ENCODE measurements around the gene BICDL2. TPM values are rescaled to one million over a fixed set of nuclear protein-coding genes. Genes with fewer than 3 reads are reported as not detected.

The BICDL2 gene
- total and polyA plus RNA-seq, 9 of the 15 experiments (the other 6 are each of a cell fraction or from before 2014, with no cell fraction given), result 0.09 to 0.28 (median 0.09) TPM; not detected in 6

DNA sequence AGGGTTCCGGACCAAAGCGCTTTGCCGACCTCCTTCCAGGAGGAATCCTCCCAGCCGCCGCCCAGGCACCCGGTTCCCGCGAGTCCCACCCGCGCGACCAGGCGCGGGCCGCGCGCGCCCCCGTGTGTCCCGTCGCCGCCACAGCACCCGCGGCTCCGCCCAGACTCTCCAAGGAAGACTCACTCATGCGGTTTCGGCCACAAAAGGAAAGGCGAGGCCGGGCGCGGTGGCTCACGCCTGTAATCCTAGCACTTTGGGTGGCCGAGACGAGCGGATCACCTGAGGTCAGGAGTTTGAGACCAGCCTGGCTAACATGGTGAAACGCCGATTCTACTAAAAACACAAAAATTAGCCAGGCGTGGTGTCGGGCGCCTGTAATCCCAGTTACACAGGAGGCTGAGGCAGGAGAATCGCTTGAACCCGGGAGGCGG lies 53.0 kb downstream of the BICDL2 start (continued):
- 0 out of 2 replicates have a peak, but pooled peaks have one; percentile 18 for TF ChIP-seq ZNF766 (CRISPR knock-in tag; conservative IDR thresholded peaks at IDR 0.05)
- TF ChIP-seq PCBP1 (IDR thresholded peaks at IDR 0.05; ENCODE audit: low read depth, low read length, poor library complexity, severe bottlenecking), result no peak
- no peak for TF ChIP-seq U2AF1 (optimal IDR thresholded peaks at IDR 0.05; ENCODE audit: low read depth, low read length)
- no peak for TF ChIP-seq CREB3L1 (IDR thresholded peaks at IDR 0.05; ENCODE audit: borderline replicate concordance, low read depth)
- TF ChIP-seq CBX5 (IDR thresholded peaks at IDR 0.05; ENCODE audit: borderline replicate concordance, low read depth), result no peak
- TF ChIP-seq ZNF408 (CRISPR knock-in tag; IDR thresholded peaks at IDR 0.05; ENCODE audit: low read depth), result no peak
- TF ChIP-seq NFIC (IDR thresholded peaks at IDR 0.05), result no peak
- TF ChIP-seq, protein P1, sequence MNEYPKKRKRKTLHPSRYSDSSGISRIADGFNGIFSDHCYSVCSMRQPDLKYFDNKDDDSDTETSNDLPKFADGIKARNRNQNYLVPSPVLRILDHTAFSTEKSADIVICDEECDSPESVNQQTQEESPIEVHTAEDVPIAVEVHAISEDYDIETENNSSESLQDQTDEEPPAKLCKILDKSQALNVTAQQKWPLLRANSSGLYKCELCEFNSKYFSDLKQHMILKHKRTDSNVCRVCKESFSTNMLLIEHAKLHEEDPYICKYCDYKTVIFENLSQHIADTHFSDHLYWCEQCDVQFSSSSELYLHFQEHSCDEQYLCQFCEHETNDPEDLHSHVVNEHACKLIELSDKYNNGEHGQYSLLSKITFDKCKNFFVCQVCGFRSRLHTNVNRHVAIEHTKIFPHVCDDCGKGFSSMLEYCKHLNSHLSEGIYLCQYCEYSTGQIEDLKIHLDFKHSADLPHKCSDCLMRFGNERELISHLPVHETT (CRISPR knock-in tag; conservative IDR thresholded peaks at IDR 0.05 in 1 of 2, IDR thresholded peaks at IDR 0.05 in 1 of 2), result 0 out of 4 replicates have a peak, but pooled peaks of 1 of the 2 experiments have one; percentile 25
- 0 out of 2 replicates have a peak, but pooled peaks have one; percentile 41 for TF ChIP-seq RNF2 (IDR thresholded peaks at IDR 0.05)
- TF ChIP-seq TARDBP (IDR thresholded peaks at IDR 0.05), result no peak
- no peak for TF ChIP-seq MAFG (tag; conservative IDR thresholded peaks at IDR 0.05)
- TF ChIP-seq TCF7L2 (IDR thresholded peaks at IDR 0.05; ENCODE audit: low read depth, low read length), result no peak
- TF ChIP-seq E2F3 (CRISPR knock-in tag; IDR thresholded peaks at IDR 0.05), result no peak
- TF ChIP-seq ASH1L (IDR thresholded peaks at IDR 0.05; ENCODE audit: borderline replicate concordance, low read depth, partially characterized antibody), result no peak
- TF ChIP-seq, protein P2, sequence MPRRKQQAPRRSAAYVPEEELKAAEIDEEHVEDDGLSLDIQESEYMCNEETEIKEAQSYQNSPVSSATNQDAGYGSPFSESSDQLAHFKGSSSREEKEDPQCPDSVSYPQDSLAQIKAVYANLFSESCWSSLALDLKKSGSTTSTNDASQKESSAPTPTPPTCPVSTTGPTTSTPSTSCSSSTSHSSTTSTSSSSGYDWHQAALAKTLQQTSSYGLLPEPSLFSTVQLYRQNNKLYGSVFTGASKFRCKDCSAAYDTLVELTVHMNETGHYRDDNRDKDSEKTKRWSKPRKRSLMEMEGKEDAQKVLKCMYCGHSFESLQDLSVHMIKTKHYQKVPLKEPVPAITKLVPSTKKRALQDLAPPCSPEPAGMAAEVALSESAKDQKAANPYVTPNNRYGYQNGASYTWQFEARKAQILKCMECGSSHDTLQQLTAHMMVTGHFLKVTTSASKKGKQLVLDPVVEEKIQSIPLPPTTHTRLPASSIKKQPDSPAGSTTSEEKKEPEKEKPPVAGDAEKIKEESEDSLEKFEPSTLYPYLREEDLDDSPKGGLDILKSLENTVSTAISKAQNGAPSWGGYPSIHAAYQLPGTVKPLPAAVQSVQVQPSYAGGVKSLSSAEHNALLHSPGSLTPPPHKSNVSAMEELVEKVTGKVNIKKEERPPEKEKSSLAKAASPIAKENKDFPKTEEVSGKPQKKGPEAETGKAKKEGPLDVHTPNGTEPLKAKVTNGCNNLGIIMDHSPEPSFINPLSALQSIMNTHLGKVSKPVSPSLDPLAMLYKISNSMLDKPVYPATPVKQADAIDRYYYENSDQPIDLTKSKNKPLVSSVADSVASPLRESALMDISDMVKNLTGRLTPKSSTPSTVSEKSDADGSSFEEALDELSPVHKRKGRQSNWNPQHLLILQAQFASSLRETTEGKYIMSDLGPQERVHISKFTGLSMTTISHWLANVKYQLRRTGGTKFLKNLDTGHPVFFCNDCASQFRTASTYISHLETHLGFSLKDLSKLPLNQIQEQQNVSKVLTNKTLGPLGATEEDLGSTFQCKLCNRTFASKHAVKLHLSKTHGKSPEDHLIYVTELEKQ (CRISPR knock-in tag; IDR thresholded peaks at IDR 0.05), result no peak
- TF ChIP-seq EGR1 (conservative IDR thresholded peaks at IDR 0.05), result no peak
- no peak for TF ChIP-seq GABPA (tag; conservative IDR thresholded peaks at IDR 0.05; ENCODE audit: low read depth)
- TF ChIP-seq PYGO2 (tag; IDR thresholded peaks at IDR 0.05), result no peak
- no peak for TF ChIP-seq SRSF1 (IDR thresholded peaks at IDR 0.05; ENCODE audit: low read depth, low read length)
- TF ChIP-seq ZNF395 (CRISPR knock-in tag; IDR thresholded peaks at IDR 0.05), result no peak
- no peak for TF ChIP-seq PHB (CRISPR knock-in tag; IDR thresholded peaks at IDR 0.05)

All from K562 (cell line).